GM06990 (cell line): ENCODE results near the gene LCN2.

Experiments used
- DNase-seq: peaks from one replicate; pipeline ENCODE4 v3.0.0-alpha.2; 2011; ENCODE audit not compliant: insufficient read length; ENCODE audit errors: extremely low read depth
- H3K27me3 ChIP-seq: replicated peaks from 2 replicates; pipeline ENCODE4 v1.6.0; 2011; ENCODE audit warnings: low read length; ENCODE audit not compliant: control insufficient read depth, insufficient read depth
- H3K36me3 ChIP-seq: 2 replicates; pipeline ENCODE4 v1.5.1; 2011; ENCODE audit warnings: low read length; ENCODE audit not compliant: control insufficient read depth, insufficient read depth
- H3K4me3 ChIP-seq: replicated peaks from 2 replicates; pipeline ENCODE4 v1.5.1; 2011; ENCODE audit warnings: low read depth, mild to moderate bottlenecking, control low read depth, low read length
- TF ChIP-seq, protein P1 (sequence below): IDR thresholded peaks from 2 replicates; pipeline ENCODE4 v1.5.1; 2011; ENCODE audit warnings: low read length, control low read depth, mild to moderate bottlenecking, inconsistent platforms; ENCODE audit not compliant: insufficient read depth, poor library complexity, severe bottlenecking

Gene LCN2

DNA sequence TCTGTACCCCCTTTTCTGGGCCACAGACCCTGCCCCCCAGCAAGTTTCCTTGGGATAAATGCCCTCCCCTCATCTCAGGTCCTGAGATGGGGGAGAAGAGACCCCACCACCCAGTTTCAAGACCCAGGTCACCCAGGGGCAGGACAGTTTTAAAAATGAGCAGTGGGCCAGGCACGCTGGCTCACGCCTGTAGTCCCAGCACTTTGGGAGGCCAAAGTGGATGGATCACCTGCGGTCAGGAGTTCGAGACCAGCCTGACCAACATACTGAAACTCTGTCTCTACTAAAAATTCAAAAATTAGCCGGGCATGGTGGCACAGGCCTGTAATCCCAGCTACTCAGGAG, 27.8 kb upstream of the LCN2 start:
- no peak for DNase-seq
- TF ChIP-seq, protein P1, sequence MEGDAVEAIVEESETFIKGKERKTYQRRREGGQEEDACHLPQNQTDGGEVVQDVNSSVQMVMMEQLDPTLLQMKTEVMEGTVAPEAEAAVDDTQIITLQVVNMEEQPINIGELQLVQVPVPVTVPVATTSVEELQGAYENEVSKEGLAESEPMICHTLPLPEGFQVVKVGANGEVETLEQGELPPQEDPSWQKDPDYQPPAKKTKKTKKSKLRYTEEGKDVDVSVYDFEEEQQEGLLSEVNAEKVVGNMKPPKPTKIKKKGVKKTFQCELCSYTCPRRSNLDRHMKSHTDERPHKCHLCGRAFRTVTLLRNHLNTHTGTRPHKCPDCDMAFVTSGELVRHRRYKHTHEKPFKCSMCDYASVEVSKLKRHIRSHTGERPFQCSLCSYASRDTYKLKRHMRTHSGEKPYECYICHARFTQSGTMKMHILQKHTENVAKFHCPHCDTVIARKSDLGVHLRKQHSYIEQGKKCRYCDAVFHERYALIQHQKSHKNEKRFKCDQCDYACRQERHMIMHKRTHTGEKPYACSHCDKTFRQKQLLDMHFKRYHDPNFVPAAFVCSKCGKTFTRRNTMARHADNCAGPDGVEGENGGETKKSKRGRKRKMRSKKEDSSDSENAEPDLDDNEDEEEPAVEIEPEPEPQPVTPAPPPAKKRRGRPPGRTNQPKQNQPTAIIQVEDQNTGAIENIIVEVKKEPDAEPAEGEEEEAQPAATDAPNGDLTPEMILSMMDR, result no peak
- Histone ChIP-seq H3K27me3 (no peaks in the 10 kb centered on the region), H3K36me3 (peaks cover 18% of the 10 kb centered on the region), H3K4me3 (no peak overlapping the region)

DNA sequence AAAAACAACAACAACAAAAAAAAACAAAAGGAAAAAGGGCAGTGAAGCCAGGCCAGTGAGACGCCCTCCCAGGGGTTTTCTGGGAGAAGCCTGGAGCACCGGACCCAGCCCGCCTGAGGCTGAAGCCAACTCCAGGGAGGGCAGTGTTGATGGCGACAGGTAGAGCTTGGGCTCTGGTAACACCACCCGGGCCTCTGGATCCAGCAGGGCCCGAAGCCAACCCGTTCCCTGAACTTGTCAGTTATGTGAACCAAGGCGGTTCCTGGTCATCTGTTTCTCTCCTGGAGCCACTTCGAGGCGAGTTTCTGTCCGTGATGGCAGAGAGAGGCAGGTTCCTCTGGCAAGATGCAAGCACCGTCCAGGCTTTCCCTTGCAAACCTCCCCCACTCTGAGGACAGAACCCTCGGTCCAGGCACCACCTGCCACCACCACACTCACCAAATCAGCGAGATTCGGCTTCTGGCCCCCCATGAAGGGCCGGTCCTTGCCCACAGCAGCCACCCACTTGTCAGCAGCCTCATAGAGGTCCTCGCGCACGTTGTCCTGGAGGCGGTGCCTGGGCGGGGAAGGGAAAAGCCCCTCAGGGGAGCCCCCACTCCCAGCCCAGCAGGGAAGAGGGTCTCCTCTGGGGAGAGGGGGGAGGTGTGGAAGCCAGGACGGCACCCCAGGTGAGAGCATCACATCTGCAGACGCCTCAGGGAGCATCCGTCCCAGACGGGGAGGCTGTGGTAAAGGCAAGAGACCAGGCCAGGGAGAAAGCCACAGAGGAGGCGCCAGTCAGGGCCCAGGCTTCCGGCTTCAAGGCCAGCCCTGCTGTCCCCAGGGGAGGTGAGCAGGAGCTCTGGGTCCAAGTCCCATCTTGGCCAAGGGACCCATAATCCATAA, 27.1 kb upstream of the LCN2 start:
- Histone ChIP-seq H3K36me3 (peaks cover 18% of the 10 kb centered on the region), H3K4me3 (no peak overlapping the region), H3K27me3 (no peaks in the 10 kb centered on the region)
- TF ChIP-seq, protein P1, result no peak
- DNase-seq, result no peak

DNA sequence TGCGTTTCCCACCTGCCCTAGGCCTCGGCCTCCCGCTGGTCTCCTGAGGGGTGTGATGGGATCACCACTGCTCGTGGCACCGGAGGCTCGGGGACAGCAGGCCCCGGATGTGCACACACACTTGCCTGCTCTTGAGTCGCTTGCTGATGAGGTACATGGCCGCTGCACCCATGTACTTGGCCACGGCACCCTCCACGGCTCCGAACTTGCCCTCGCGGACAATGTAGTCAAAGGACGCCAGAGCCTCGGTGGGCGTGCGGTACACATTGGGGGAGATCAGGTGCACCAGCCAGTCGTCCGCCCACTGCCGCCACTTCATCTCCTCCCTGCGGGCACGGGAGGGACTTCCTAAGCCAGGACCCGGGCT, 26.5 kb upstream of the LCN2 start:
- Histone ChIP-seq H3K36me3 (peaks cover 18% of the 10 kb centered on the region), H3K4me3 (no peak overlapping the region)
- DNase-seq, result no peak

DNA sequence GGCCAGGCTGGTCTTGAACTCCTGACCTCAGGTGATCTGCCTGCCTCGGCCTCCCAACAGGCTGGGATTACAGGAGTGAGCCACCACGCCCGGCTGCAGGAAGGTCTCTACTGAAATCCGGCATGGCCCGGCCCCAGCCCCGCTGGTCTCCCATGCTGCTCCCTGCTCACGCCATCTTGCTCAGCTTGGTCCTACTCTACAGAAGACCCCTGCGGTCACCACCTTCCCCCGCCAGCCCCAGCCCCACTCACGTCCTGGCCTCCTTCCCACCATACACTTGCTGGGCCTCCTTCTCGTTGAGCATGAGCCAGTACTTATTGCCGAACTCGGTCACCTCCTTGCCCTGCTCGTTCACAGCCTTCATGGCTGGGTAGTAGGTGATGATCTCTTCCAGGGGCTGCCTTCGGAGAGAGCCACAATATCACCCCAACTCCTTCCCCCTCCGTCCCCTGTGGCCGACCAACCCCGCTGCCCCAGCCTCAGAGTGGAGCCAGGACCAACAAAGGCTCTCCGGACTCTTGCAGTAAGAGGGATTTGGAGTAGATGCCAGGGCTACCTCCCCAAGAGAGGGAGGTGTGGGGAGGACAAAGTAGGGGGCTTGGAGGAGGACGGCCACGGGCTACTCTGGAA, 25.7 kb upstream of the LCN2 start:
- peaks cover 18% of the 10 kb centered on the region for H3K36me3 ChIP-seq
- TF ChIP-seq, protein P1, result no peak
- no peak for DNase-seq

More for the DNA sequence above, 26.5 kb upstream of the LCN2 start:
- TF ChIP-seq, protein P1, result no peak
- no peaks in the 10 kb centered on the region for H3K27me3 ChIP-seq

GRCh38 chr9:128124451-128124850, 24.8 kb upstream of the LCN2 start:
- Histone ChIP-seq H3K4me3 (no peak overlapping the region), H3K36me3 (peaks cover 18% of the 10 kb centered on the region), H3K27me3 (no peaks in the 10 kb centered on the region)
- no peak for DNase-seq
- TF ChIP-seq, protein P1, result no peak

More for the DNA sequence above, 25.7 kb upstream of the LCN2 start:
- H3K27me3 ChIP-seq, result no peaks in the 10 kb centered on the region
- H3K4me3 ChIP-seq, result no peak overlapping the region
